Hematopoietic multipotent progenitor cell treated with erythropoietin and hydrocortisone succinate and interleukin-3 and kit ligand, for 6 days (in vitro differentiated cells): ENCODE measurements around the gene GIPR.
"Not testable (repeated sequence)": the region's sequence is repeated elsewhere in the genome, so short reads cannot be mapped to it uniquely, and the experiment has no call there.

Experiments used
- DNase-seq: peaks from one replicate; pipeline ENCODE4 v3.0.0-alpha.2; 2015

GIPR gene, protein sequence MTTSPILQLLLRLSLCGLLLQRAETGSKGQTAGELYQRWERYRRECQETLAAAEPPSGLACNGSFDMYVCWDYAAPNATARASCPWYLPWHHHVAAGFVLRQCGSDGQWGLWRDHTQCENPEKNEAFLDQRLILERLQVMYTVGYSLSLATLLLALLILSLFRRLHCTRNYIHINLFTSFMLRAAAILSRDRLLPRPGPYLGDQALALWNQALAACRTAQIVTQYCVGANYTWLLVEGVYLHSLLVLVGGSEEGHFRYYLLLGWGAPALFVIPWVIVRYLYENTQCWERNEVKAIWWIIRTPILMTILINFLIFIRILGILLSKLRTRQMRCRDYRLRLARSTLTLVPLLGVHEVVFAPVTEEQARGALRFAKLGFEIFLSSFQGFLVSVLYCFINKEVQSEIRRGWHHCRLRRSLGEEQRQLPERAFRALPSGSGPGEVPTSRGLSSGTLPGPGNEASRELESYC

DNA sequence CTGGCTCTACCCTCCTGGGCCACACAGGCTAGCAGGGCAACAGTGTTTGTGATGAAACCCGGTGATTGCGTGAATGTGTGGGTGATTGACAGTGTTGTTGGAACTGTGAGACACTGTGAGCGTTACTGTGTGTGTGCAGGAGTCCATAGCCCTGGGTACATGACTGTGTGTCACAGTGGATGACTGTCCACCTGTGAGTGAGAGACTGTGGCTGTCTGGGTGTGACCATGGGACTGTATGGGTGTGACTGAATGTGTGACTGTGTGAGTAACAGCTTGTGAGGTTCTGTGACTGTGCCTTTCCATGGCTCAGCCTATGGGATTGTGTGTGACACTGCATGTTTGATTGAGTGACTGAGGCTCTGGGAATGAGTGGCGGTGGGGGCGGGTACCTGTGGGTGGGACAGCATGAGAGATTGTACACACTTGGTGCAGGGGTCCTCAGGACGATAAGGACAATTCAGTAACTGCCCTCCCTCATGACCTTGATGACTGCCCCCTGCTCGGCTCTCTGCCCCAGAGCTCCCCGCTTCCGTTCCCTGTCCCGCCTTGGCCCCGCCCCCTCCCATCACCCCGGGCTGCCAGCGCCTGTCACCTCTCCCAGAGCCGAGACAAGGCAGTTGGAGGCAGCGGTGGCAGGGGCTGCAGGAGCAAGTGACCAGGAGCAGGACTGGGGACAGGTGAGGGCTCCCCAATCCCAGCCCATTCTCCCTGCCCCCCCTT, at the start of gene GIPR:
Gene GIPR (plus strand): TSS at position 602 of the 722 bp plus-strand sequence. CDS start 1,300 bp downstream, outside the sequence.
- peak; percentile 76 for DNase-seq

DNA sequence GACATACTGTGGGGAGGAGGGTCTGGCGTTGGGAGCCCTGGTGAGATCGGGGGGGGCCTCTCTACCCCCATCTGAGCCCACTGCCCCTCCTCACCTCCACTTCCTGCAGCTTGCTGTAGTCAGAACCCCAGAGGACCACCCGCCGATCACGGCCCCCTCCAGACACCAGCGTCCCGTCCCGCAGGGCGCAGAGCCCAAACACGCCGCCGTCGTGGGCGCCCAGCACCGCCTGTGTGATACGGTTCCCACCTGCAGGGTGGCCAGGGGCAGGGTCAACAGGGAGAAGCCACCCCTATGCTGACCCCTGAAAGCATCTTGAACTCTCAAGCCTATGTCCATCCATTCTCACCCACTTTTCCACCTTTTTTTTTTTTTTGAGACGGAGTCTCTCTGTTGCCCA, 46.6 kb upstream of the GIPR start:
- no peak for DNase-seq

GRCh38 chr19:45621976-45622503, 46.0 kb upstream of the GIPR start:
- DNase-seq: no peak

DNA sequence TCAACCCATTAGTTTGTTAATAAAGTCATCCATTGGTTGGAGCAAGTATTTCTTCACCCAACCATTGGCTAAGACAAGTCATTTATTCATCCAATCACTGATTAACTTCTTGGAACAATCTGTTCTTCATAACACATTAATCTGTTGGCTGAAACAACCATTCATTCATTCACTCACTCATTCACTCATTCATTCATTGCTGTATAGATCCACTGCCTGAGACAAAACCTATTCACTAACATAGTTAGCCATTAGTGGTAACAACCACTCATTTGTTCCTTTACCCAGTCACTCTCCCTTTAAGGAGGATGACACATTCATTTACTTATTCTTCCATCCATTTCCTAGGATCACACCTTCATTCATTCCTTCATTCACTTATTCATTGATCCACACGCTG, 44.0 kb upstream of the GIPR start:
- DNase-seq: no peak

- not testable (repeated sequence) for DNase-seq
These were observed 39.8 kb upstream of the GIPR start for GRCh38 chr19:45628219-45628618.

GRCh38 chr19:45629704-45630103, 38.3 kb upstream of the GIPR start:
- no peak for DNase-seq

- DNase-seq: no peak
These were observed 37.6 kb upstream of the GIPR start for GRCh38 chr19:45630463-45630862.

DNA sequence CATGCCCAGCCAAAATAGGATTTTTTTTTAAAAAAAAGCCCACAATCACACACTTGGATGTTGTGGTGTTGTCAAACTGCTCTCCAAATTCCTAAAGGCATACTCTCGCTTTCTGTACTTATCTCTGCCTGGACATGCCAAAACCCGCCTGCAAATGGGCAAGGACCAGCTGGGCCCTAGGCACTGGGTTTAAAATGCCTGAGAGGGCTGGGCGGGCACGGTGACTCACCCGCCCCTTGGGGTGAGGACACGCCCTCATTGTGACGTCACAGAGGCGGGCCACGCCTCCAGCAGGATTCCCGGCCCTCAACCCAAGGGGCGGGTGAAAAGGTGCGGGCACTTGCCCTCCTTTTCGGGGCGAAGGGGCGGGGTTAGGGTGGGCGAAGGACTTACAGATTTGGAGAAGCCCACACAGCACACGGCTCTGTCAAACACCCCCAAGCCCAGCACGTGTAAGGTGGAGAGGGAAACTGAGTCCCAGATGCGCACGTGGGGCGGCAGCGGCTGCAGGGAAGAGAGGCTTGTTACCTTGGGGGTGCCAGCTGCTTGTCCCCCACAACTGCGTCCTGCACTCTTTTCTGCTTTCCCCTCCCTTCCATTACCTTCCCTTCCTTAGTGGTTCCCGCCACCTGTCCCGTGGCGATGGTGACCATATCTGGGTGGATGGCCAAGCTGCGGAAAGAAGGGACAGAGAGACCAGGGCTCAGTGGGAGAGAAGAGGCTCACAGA, 35.4 kb upstream of the GIPR start:
- DNase-seq: peak; percentile 77

DNA sequence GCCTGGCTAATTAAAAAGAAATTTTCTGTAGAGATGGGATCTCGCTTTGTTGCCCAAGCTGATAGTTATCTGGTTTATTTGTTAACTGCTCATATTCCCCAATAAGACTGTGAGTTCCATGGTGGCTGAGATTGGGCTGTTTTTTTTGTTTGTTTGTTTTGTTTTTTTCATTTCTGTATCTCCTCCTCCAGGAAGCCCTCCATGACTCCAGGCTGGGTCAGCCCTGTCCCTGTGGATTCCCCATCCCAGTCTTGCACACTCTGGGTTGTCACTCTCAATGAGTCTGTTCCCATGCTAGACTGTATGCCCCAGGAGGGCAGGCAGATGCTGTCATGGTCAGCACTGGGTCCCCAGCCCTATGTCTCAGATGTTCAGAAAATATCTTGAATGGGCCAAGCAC, 31.7 kb upstream of the GIPR start:
- no peak for DNase-seq

- DNase-seq: no peak
These were observed 31.1 kb upstream of the GIPR start for GRCh38 chr19:45636902-45637301.

DNA sequence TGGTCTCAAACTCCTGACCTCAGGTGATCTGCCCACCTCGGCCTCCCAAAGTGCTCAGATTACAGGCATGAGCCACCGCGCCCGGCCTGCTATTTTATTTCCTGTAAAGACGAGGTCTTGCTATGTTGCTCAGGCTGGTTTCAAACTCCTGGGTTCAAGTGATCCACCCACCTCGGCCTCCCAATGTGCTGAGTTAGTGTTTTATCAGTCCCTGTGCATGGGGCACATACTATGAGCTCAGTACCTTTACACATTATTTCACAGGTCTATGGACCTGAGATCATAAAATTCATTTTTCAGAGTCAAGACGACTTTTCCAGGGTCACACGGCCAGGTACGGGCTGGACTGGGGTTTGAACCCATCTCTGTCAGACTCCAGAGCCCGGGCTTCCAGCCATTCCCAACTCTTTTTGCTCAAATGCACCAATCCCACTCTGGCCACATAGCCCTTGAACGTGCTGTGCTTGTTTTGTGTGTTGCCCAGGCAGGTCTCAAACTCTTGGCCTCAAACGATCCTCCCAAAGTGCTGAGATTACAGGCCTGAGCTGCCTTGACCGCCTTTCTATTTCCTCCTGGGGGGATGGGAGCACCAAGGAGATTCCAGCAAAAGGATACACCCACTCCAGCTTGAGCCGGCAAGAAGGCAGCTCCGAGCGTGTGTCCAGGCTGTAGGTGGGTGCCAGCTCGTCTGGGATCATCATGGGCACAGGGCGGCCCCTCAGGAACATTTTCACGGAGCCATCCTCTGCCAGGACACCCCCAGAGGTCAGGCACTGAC, 29.9 kb upstream of the GIPR start:
- no peak for DNase-seq

- DNase-seq: peak; percentile 70
These were observed 28.9 kb upstream of the GIPR start, which contains the start of gene EML2 for GRCh38 chr19:45638930-45639729. Gene EML2 (minus strand): TSS chr19:45639397. CDS start chr19:45639376, 21 bp downstream.

DNA sequence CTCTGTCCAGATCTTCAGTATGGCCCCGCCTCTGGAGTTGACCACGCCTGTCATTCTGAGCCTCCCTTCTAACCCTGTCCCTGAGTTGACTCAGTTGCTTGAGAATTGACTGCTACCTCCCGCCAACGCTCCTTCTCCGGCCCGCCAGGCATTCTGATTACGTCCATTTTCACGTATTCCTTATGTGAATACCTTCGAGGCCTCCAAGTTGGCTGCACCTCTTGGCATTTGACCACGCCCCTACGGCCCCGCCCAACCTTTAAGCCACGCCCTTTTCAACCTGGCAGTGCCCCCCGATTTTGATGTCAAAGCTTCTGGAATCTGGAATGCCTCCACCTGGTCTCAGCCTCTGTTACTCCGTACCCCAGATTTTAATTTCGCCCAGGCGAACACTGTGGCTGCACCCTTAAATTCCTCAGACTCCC, 27.2 kb upstream of the GIPR start:
- no peak for DNase-seq

GRCh38 chr19:45641274-45642105, 26.5 kb upstream of the GIPR start:
- DNase-seq: peak; percentile 99

DNA sequence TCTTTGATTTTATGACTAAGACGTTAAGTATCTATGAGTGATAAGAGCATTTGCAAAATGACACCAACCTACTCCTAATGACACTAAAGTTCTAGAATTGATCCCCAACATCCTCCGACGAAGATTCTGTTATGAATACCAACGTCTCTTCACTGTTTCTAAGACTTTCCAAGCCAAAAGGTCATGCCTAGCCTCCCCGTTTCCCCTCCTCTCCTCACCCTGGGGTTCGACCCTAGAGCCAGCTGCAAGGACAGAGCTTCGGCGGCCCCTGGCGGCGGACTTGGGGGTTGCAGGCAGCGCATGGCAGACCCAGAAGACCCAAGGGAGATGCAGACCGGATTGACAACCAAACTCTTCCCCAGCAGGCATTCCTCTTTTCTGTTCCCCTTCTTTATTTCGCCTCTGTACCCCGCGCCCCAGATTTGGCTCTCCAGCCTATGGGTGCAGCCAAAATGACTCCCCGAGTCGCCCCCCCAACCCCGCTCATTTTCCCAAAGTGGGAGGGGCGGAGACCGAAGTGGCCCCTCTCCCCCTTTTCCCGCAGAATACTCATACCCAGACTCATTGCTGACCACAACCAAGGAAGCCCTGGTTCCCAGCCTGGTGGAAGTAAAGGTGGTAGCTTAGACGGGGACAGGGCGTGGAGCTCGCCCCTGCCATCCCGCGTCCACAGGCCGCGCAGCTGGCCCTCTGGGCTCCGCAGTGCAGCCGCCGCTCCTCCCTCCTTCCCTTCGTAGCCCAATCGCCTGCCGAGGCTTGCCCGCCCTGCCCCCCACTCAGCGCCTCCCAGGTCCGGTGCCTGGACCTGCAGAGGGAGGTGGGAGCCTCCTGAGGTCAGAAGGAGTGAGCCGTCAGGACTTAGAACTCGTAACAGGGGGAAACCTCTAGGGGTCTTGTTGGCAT, 24.7 kb upstream of the GIPR start:
- DNase-seq: peak; percentile 90

- no peak for DNase-seq
These were observed 23.9 kb upstream of the GIPR start for GRCh38 chr19:45643927-45644771.

DNA sequence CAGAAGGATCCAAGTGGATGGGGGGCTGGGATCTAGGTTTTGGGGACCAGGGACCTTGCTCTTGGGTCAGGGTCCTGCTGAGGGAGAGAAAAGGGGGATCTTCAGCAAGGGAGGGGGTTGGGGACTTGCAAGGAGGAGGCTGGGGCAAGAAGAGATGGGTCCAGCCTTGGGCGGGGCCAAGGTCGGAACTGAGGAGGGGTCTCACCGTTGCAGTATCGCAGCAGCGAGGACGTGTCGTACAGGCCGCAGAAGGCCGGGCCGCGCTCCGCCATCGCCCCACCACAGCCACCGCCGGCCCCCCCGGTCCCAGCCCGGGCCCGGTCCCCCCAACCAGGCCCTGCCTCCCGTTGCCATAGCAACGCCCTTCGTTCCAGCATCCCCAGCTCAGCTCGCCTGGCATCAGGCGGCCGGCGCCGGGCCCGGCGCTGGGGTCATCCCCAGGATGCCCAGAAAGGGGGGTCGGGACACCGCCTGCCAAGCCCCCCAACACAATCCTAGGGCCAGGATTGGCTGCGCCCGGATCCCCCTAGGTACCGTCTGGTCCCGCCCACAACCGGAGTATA, 22.9 kb upstream of the GIPR start:
- no peak for DNase-seq
